Mucosa of rectum (tissue), 2 donors: ENCODE results near the gene KNG1.
A peak's percentile ranks its signal among the peaks of the same experiment; 100 is the strongest.

Experiments
- H3K27ac ChIP-seq, 2 donors: one replicate each; pipeline ENCODE4 v1.7.0; 2013; ENCODE audit warnings: inconsistent platforms in 2 of 2, low read depth in 2 of 2, low read length in 2 of 2
- H3K27me3 ChIP-seq, 2 donors: one replicate each; pipeline ENCODE4 v1.7.0; 2013; ENCODE audit warnings: low read length in 2 of 2; ENCODE audit not compliant: control insufficient read depth in 2 of 2, insufficient read depth in 2 of 2
- H3K36me3 ChIP-seq, 2 donors: one replicate each; pipeline ENCODE4 v1.7.0; 2013; ENCODE audit warnings: low read length in 2 of 2; ENCODE audit not compliant: control insufficient read depth in 2 of 2, insufficient read depth in 2 of 2
- H3K4me1 ChIP-seq, 2 donors: one replicate each; pipeline ENCODE4 v1.7.0; 2013; ENCODE audit warnings: low read length in 2 of 2, mild to moderate bottlenecking in 1 of 2; ENCODE audit not compliant: control insufficient read depth in 2 of 2, insufficient read depth in 2 of 2
- H3K4me3 ChIP-seq, 2 donors: one replicate each; pipeline ENCODE4 v1.7.0; 2013; ENCODE audit warnings: low read length in 2 of 2
- H3K9ac ChIP-seq, 2 donors: one replicate each; pipeline ENCODE4 v1.7.0; 2013; ENCODE audit warnings: low read length in 2 of 2, low read depth in 1 of 2, mild to moderate bottlenecking in 1 of 2
- H3K9me3 ChIP-seq, 2 donors: one replicate each; pipeline ENCODE4 v1.7.0; 2013; ENCODE audit warnings: low read length in 2 of 2; ENCODE audit not compliant: control insufficient read depth in 2 of 2
- donor health status: healthy.
- donor health status: Normal muscosa, but diverticular disease.

Gene KNG1

GRCh38 chr3:186760897-186761447 lies 43.8 kb downstream of the KNG1 start:
- Histone ChIP-seq H3K27ac (no peak overlapping the region), H3K4me3 (no peak overlapping the region), H3K9ac (no peak overlapping the region), H3K9me3 (no peaks in the 10 kb centered on the region), H3K36me3 (no peaks in the 10 kb centered on the region), H3K4me1 (peaks cover 3 to 5% of the 10 kb centered on the region in 2 donors), H3K27me3 (no peaks in the 10 kb centered on the region)

- H3K27ac ChIP-seq: peak overlapping the region; percentile 20 to 72
- H3K4me1 ChIP-seq: peaks cover 0 to 10% of the 10 kb centered on the region in 2 donors
- H3K4me3 ChIP-seq: peak overlapping the region; percentile 51 to 76
- H3K36me3 ChIP-seq: no peaks in the 10 kb centered on the region
- no peaks in the 10 kb centered on the region for H3K9me3 ChIP-seq
- H3K27me3 ChIP-seq: no peaks in the 10 kb centered on the region
- H3K9ac ChIP-seq: peak overlapping the region; percentile 41 to 52
These were observed 55.1 kb downstream of the KNG1 start for GRCh38 chr3:186772281-186772694.

GRCh38 chr3:186772701-186773417 lies 55.7 kb downstream of the KNG1 start:
- Histone ChIP-seq H3K36me3 (no peaks in the 10 kb centered on the region), H3K27me3 (no peaks in the 10 kb centered on the region), H3K27ac (peak overlapping the region; percentile 20 to 72), H3K9me3 (no peaks in the 10 kb centered on the region), H3K9ac (peak overlapping the region; percentile 41 to 52), H3K4me3 (peak overlapping the region; percentile 51 to 76), H3K4me1 (peaks cover 0 to 10% of the 10 kb centered on the region in 2 donors)

- Histone ChIP-seq H3K36me3 (no peaks in the 10 kb centered on the region), H3K9me3 (no peaks in the 10 kb centered on the region), H3K4me1 (peaks cover 0 to 10% of the 10 kb centered on the region in 2 donors), H3K9ac (no peak overlapping the region), H3K27ac (no peak overlapping the region), H3K27me3 (no peaks in the 10 kb centered on the region), H3K4me3 (no peak overlapping the region)
These were observed 58.8 kb downstream of the KNG1 start for GRCh38 chr3:186775999-186776398.

GRCh38 chr3:186779204-186779603 lies 62.0 kb downstream of the KNG1 start:
- Histone ChIP-seq H3K9me3 (no peaks in the 10 kb centered on the region), H3K27me3 (no peaks in the 10 kb centered on the region), H3K4me3 (no peak overlapping the region), H3K4me1 (no peaks in the 10 kb centered on the region), H3K27ac (no peak overlapping the region), H3K9ac (no peak overlapping the region), H3K36me3 (peaks cover 1 to 2% of the 10 kb centered on the region in 2 donors)

GRCh38 chr3:186782542-186783057 lies 65.4 kb downstream of the KNG1 start:
- Histone ChIP-seq H3K4me1 (peaks cover 18 to 27% of the 10 kb centered on the region in 2 donors), H3K27me3 (no peaks in the 10 kb centered on the region), H3K9me3 (no peaks in the 10 kb centered on the region), H3K9ac (peak overlapping the region; percentile 99 to 100), H3K36me3 (peaks cover 35% of the 10 kb centered on the region in 2 donors), H3K4me3 (peak overlapping the region; percentile 98 to 99), H3K27ac (peak overlapping the region; percentile 97 to 99)

- no peaks in the 10 kb centered on the region for H3K9me3 ChIP-seq
- peak within 1 kb of the TSS; percentile 97 to 99 for H3K27ac ChIP-seq
- H3K9ac ChIP-seq: peak within 1 kb of the TSS; percentile 99 to 100
- H3K27me3 ChIP-seq: no peaks in the 10 kb centered on the region
- peaks cover 41% of the 10 kb centered on the region in 2 donors for H3K36me3 ChIP-seq
- H3K4me3 ChIP-seq: peak within 1 kb of the TSS; percentile 98 to 99
- H3K4me1 ChIP-seq: peaks cover 23 to 27% of the 10 kb centered on the region in 2 donors
These were observed 66.0 kb downstream of the KNG1 start, which contains the start of gene EIF4A2 for GRCh38 chr3:186783058-186783730. TSS of gene EIF4A2 (plus strand) at chr3:186783577. CDS start at chr3:186783611, 34 bp downstream.

GRCh38 chr3:186783731-186784515 lies 66.8 kb downstream of the KNG1 start:
- Histone ChIP-seq H3K27ac (peak overlapping the region; percentile 97 to 99), H3K36me3 (peaks cover 49% of the 10 kb centered on the region in 2 donors), H3K4me1 (peaks cover 24 to 27% of the 10 kb centered on the region in 2 donors)

GRCh38 chr3:186784820-186785494 lies 67.8 kb downstream of the KNG1 start:
- Histone ChIP-seq H3K4me1 (peaks cover 24 to 27% of the 10 kb centered on the region in 2 donors), H3K9ac (peak overlapping the region; percentile 99 to 100), H3K36me3 (peaks cover 57% of the 10 kb centered on the region in 2 donors), H3K27me3 (no peaks in the 10 kb centered on the region), H3K27ac (no peak overlapping the region), H3K9me3 (no peaks in the 10 kb centered on the region), H3K4me3 (peak overlapping the region; percentile 98 to 99)

More at GRCh38 chr3:186783731-186784515, 66.8 kb downstream of the KNG1 start:
- Histone ChIP-seq H3K9ac (peak overlapping the region; percentile 99 to 100), H3K9me3 (no peaks in the 10 kb centered on the region), H3K4me3 (peak overlapping the region; percentile 98 to 99), H3K27me3 (no peaks in the 10 kb centered on the region)
